Amniotic epithelial cell (primary cell): ENCODE measurements around the gene CDKN1C.

Experiments
- DNase-seq: peaks from one replicate; pipeline ENCODE4 v3.0.0-alpha.2; 2010; ENCODE audit warnings: low read depth

The CDKN1C gene

GRCh38 chr11:2846470-2846869 is 39.1 kb downstream of the CDKN1C start:
- DNase-seq: no peak

GRCh38 chr11:2846056-2846455 is 39.5 kb downstream of the CDKN1C start:
- DNase-seq: peak; percentile 80

GRCh38 chr11:2844996-2845395 is 40.6 kb downstream of the CDKN1C start:
- DNase-seq: no peak

GRCh38 chr11:2844116-2844842 is 41.3 kb downstream of the CDKN1C start:
- DNase-seq: no peak

GRCh38 chr11:2843551-2843950 is 42.0 kb downstream of the CDKN1C start:
- no peak for DNase-seq

GRCh38 chr11:2842876-2843275 is 42.7 kb downstream of the CDKN1C start:
- no peak for DNase-seq

- DNase-seq: no peak
Measured at GRCh38 chr11:2841411-2842190, 44.0 kb downstream of the CDKN1C start.

GRCh38 chr11:2839395-2839943 is 46.1 kb downstream of the CDKN1C start:
- no peak for DNase-seq

GRCh38 chr11:2838676-2839294 is 46.8 kb downstream of the CDKN1C start:
- no peak for DNase-seq

- DNase-seq: no peak
Measured at GRCh38 chr11:2838091-2838490, 47.5 kb downstream of the CDKN1C start.

- no peak for DNase-seq
Measured at GRCh38 chr11:2837651-2838050, 47.9 kb downstream of the CDKN1C start.

- peak; percentile 52 for DNase-seq
Measured at GRCh38 chr11:2837096-2837601, 48.4 kb downstream of the CDKN1C start.

GRCh38 chr11:2836315-2837095 is 49.1 kb downstream of the CDKN1C start:
- DNase-seq: no peak

GRCh38 chr11:2835751-2836150 is 49.8 kb downstream of the CDKN1C start:
- DNase-seq: no peak

- DNase-seq: peak; percentile 66
Measured at GRCh38 chr11:2835296-2835695, 50.3 kb downstream of the CDKN1C start.

GRCh38 chr11:2834503-2835273 is 50.9 kb downstream of the CDKN1C start:
- DNase-seq: peak; percentile 51

GRCh38 chr11:2833716-2834502 is 51.7 kb downstream of the CDKN1C start:
- no peak for DNase-seq
